GM18498 (cell line): Measurements from ENCODE around the gene CCDC92B.

ENCODE experiments used
- ATAC-seq: cut with Tn5 transposase; IDR thresholded peaks from one replicate; pipeline ENCODE4 v1.9.1; 2021; ENCODE audit warnings: mild to moderate bottlenecking, moderate library complexity; ENCODE audit not compliant: unreplicated experiment

Gene CCDC92B

DNA sequence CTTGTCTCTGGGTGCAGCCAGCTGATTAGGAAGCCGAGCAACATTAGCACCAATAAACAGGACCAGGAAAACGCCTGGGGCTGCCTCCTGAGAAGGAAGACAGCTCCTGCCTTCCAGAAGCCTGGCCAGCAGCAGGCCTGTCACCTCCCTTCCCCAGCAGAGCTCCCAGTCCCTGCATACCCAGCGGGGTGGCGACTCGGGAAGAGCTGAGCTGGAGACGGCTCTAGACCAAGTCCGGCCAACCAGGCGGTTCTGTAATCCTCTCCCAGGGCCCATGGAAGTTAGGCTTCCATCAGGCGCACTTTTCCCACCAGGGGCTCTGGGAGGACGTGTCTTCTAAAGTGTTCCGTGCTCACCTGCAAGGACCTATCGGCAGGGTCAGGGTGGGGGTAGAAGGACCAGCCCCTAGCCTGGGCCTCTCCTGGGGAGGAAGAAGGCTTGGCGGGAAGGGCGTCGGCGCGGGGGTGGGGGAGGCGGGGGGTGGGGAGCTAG, 25.9 kb downstream of the CCDC92B start:
- ATAC-seq, result no peak

DNA sequence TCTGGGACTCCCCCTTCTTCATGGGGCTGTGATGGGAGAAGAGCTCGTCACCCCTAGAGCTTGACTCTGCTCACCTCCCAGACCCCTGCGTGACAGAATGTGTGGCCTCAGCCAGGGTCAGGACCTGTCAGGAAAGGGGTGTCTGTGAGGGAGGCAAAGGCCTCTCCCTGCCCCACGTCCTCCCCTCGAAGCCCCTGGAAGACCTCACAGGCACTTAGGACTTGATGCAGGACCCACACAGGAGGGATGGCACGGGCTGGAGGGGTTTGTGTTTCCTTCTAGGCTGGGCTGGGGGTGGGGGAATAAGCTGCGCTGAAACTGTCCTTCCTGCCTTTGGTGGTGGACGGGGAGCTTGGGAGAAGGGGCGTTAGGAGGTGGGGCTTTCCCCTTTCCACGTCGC, 26.8 kb downstream of the CCDC92B start:
- ATAC-seq, result no peak

DNA sequence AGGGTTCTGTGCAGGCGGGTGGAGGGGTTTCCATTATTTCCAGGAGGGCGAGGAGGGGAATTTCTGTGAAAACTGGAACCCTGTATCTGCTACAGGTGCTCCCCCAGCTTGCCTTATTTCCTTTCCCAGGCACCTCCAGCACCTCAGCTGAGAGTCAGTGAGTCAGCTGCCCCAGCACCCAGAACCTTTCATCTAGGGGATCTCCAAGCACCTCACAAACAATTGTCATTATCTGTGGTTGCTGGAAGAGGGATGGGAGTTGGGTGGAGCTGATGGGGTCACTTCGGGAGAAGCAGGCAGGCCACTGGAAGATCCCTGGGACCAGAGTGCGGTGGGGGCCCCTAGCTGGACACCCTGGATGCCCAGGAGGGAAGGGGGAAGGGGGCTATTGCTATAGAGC, 27.8 kb downstream of the CCDC92B start:
- no peak for ATAC-seq

DNA sequence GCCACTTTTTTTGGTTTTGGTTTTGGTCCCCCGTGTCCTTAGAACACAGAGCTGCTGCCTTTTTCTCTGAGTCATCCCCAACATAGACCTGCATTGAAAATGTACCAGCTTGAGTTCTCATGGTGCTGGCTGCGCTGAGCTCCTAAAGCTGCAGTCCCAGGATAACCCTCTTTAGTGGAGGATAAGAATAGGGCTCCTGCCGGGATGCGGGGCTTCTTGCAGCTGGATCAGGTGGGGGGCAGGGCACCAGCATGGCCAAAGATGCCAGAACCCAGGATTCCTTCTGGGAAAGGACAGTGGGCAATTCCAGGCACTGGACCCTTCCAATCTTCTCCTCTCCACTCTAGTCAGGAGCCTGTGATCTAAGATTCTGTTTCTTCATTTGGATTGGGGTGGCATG, 29.6 kb downstream of the CCDC92B start:
- ATAC-seq, result no peak

DNA sequence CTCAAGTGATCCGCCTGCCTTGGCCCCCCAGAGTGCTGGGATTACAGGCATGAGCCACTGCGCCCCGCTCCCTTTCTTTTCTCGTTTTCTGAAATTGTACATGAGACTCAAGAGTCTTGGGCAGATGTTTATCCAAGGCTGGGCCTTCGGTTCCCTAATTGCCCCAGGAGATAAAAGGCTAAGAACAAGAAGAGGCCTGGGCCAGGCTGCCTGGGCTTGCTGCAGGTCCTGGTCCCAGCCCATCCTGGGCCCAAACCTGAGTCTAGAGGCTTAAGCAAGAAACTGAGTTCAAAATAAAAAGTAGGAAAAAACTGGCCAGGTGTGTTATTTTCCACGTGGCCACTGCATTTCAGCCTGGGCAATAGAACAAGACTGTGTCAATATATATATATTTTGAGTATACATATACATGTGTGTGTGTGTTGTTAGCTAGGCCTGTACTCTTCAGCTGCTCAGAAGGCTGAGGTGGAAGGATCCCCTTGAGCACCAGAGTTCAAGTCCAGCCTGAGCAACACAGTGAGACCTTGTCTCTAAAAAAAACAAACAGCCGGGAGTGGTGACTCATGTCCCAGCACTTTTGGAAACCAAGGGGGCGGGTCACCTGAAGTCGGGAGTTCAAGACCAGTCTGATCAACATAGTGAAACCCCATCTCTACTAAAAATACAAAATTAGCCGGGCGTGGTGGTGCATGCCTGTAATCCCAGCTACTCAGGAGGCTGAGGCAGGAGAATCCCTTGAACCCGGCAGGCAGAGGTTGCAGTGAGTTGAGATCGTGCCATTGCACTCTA, 31.1 kb downstream of the CCDC92B start:
- ATAC-seq, result no peak

DNA sequence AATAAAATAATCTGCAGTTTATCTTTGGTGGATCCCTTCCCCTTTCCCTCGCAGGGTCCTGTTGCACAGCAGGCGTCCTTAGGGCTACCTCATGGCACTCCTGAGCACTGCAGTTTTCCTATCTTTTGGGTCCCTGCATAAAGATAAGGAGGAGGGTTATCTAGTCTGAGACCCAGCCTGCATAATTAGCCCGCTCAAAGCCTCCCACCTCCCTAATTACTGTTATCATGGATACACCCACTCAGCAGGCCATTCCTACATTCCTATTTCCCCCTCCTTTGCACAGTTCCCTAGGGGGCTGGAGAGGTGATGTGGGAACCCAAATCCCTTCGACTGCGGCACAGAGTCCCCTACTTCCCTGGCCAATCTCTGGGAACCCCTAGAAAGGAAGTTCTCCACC, 32.8 kb downstream of the CCDC92B start:
- ATAC-seq, result no peak

DNA sequence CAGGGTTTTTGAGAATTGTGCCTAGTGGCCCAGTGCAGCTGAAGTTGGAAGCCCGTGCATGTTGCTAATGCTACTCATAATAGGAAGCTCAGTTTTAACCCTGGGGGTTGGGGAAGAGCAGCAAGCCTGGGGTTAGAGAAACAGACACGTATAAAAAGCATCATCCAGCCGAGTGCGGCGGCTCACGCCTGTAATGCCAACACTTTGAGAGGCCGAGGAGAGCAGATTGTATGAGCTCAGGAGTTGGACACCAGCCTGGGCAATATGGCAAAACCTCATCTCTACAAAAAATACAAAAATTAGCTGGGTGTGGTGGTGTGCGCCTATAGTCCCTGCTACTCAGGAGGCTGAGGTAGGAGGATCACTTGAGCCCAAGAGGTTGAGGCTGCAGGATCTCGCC, 35.6 kb downstream of the CCDC92B start:
- ATAC-seq, result no peak

DNA sequence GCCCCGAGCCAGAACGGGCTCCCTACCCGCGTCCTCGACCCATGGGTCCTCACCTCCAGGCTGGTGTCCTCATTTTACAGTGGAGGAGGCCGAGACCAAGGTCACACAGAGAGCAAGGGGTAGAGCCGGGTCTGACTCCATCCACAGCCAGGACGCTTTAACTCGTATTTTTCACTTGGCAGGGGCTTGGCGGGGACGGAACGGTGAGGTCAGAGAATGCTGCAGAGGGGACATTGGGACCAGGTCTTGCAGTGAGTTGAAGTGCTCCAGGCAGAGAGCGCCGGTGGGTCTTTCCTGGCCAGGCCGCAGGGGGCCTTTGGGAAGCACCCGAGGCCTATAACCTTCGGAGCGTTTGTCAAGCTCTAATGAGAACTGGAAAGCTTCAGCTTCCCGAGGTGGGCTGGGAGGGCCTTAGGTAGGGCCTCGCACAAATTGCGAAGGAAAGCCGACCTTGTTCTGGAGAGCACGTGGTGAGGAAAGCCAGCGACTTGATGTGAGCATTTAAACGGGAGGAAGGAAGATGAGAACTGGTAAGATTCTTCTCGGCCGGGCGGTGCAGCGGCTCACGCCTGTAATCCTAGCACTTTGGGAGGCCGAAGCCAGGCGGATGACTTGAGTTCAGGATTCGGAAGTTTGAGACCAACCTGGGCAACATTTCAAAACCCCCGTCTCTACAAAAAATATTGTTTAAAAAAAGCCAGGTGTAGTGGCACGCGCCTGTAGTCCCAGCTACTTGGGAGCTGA, 37.0 kb downstream of the CCDC92B start:
- ATAC-seq, result no peak

DNA sequence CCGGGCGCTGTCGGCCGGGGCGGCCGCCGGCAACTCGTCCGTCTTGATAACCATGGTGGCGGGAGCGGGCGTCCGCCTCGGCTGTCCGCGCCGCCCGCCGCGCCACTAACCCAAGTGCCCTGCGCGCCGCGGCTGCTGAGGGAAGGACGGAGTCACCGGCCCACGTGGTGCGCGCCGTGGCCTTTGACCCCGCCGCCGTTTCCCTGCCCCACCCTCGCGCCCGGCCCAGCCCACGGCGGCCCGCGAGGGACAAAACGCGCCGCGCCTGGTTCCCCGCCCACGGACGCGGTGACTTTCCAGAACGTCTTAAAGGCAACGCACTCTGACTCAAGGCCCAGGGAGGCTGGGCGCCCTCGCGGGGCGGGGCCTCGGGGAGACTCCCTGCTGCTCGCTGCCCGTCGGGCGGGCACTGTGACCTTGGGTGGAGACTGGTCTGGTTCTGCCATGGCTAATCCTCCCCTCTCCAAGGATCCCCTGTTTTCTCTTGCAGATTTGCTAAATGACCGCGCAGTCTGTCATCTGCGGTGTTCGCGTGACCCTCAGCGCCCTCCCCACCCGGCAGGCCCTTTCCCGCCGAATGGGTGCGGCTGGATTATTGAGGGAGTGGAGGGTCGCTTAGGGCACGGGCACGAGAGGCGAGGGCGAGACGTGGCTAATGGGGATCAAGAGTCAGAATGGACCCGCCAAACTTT, 37.7 kb downstream of the CCDC92B start, which contains the start of gene CLUH:
Gene CLUH, minus strand, starts transcription at position 157 of the 692 bp plus-strand sequence. Its CDS starts 103 bp downstream, at position 54.
- peak; percentile 73 for ATAC-seq

DNA sequence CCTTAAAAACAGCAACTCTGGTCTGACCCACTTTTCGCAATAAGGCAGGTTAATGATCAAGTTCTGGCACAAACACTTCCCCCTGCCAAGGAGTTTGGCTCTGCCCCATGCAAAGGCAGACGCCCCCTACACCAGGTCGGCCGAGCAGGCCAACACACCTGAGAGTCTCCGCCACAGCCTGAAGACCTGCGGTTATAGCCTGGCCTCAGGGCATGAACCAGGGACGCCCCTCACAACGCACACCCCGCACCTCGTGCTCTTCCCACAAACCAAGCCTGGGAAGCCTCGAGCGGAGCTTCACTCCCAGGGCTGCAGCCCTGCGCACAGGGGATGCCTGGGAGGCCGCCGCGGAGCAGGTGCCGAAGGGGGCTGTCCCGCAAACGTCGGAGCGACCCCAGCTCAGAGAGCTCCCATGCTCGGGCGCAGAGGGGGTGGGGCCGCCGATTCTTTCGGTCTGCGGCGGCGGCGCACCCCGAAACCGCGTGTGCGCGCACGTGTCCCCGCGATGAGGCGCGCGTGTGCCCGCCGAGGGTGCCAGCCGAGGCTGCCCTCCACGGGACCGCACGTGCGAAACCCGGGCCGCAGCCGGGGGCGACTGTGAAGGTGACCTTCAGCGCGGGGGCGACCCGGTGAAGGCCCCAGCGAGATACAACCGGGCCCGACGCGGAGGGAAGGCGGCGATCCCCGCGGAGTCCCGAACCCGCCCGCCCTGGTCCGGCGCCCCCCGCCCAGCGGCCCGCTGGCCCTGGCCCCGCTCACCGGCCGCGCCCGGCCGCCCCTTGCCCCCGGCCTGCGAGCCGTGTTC, 38.4 kb downstream of the CCDC92B start:
- ATAC-seq, result peak; percentile 34

DNA sequence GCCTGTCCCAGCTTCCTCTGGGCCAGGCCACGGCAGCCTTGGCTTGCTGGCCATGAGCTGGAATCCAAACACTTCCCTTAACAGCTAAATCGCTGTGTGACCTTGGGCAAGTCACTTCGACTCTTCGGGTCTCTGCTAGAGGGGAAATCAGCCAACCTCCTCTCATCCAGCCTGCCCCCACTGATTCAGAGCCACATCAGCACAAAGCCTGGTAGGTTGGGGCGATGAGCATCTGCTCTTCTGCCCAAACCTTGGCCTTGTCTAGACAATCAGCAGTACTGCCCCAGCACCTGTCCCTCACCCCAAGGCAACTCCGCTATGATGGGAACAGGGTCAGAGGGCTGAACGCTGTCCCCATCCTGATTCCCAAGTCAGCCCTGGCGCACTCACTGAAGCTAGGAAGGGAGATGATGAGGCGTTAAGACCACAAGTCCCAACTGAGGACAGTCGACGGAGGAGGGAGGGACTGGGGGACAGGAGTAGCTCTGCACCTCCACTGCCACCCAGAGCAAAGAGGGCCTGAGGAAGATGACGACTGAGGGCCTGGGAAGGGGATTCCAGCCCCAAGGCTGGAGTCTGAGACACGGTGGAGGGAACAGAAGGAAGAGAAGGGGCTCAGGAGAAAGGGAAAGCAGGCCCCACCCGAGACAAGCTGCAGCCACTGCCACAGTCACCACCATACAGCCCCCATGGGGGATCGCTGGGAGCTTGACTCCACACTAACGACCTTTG, 39.2 kb downstream of the CCDC92B start:
- no peak for ATAC-seq

DNA sequence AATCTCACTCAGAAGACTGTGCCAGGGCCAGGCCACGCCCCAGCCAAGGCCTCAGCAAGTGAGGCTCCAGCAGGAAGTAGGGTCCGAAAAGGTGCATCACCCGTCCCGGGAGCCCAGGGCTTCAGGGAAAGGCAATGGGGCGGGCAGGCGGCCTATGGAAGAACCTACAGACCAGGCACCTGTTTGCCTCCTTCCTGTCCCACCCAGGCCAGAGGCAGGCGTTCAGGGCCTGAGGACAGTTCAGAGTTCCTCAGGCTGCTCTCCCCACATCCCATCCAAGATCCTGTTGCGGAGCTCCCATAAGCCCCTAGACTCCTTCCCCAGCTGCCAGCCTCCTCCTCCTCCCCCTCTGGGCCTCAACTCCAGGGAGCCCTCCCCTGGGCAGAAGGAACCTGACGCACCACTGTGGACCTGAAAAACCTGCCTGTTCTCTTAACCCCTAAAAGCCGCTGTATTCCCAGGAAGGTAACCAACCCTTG, 40.2 kb downstream of the CCDC92B start:
- ATAC-seq, result no peak

DNA sequence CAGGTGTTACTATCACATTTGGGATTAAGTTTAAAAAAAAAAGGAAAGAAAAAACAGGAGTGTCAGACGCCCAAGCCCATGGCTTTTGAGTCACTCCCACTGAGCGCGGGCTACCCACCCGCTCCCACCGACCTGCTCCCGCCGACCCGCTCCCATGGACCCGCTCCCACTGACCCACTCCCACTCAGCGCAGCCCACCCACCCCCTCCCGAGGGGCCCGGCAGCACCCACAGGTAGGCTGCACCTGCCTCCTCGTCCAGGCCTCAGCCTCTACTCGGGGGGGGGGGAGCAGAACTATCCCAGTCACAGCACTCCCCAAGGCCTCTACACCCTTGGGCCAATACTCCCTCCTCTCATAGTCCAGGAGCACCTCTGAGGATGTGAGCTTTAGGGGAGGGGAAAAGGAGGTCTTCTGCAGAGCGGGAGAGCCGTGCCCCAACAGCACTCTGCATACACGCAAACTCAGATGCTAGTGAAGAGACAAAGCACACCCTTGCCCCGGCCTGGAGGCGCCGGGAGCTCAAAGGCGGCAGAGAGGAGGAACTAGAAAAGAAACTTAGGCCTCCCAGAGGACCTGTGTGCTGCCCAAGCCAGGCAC, 40.8 kb downstream of the CCDC92B start:
- ATAC-seq, result no peak

DNA sequence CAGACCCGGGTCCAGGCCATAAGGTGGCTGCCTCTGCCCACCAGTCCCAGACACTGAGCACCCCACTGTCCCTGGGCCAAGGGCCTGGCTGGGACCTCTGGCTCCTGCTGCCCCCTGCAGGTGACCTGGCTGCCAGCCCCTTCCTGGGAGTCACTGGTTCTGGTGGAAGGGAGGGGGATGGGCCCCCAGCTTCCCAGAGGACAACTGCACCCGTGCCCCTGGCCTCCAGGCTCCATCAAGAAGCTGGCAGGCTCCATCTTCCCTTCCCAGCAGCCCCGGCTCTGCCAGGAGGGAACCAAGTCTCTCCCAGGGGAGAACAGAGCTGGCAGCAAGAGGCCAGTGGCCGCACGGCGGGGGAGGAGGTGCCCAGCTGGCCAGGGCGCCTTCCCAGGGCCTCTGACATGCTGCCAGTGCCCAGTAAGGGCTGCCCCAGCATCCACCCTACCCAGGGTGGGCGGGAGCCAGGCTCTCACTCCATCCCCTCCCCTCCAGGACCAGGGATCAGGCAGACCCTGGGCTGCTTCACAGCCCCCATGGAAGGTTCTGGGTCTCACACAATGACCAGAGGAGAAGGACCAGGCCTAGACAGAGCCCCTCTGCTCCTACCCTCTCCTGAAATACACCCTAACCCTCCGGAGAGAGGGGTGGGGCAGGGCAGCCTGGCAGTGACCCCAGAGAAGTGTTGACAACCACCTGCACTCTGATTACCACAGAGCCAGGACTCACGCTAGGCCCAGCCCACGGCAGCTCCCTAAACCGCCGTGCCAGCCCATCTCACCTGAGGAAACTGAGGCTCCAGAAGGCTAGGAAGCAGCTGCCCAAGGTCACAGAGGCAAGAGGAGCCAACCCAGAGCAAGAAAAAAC, 41.5 kb downstream of the CCDC92B start:
- no peak for ATAC-seq

DNA sequence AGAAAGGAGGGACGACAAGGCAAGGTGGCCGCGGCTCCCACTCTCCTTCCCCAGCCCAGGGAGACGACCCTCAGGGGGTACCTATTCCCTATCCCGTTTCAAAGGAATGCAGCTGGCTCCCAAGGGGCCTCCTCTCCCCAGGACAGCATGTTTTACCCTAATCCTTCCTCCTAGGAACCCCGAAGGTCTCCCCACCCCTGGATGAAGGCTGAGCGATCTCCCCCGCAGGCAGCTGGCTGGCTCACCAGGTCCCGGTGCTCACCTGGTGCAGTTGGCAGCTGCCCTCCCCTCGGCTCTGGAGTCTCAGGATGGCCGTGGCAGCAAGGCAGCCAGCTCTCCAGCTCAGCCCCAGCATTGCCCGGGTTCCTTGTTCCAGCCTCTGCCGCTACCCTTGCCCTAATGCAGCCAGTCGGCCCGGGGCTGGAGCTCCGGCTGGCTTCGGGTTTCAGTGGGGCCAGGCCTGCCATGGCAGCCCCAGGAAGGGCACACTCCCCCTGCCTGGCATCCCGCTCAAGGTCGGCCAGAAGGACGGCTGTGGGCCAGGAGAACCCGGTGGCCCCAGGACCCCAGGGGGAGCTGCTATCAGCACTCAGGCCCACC, 42.4 kb downstream of the CCDC92B start:
- no peak for ATAC-seq

DNA sequence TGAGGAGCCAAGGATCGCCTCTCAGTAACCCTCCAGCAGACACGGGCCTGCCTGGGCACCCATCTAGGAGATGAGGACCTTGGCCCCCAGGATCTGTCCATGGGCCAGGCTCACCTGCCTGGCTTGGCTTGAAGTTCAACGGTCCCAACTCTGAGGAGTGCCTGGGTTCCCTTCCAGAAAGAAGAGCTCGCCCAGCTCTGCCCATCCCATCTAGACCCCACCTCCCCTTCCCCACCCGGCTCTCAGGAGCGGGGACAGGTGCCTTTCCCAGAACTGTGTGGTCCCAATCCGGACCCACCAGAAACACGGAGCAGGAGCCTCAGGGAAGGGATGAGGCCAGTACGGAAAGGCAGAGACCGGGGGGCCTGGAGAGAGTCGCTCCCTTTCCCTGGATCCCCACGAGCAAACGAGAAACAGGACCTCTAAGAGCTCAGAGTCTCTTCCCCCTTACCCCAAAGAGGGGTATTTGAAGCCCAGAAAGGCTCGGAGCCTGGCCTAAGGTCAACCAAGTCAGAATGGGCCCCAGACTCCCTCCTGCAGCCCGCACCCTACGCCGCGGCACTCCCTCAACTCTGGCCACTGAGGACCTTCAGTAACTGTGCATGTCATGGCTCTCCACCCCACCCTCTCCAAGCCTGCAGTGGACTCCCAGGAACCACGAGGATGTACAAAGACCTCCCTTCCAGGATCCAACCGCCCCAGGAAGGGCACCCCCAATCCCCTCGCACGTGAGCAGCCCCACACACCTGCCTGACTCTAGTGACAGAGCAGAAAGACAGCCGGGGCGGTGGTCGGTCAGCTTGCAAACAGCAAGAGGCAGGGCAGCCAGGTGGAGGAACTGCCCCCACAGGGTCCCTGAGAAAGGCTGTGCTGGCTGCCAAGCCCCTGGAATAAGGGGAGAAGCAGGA, 43.3 kb downstream of the CCDC92B start:
- ATAC-seq, result no peak

DNA sequence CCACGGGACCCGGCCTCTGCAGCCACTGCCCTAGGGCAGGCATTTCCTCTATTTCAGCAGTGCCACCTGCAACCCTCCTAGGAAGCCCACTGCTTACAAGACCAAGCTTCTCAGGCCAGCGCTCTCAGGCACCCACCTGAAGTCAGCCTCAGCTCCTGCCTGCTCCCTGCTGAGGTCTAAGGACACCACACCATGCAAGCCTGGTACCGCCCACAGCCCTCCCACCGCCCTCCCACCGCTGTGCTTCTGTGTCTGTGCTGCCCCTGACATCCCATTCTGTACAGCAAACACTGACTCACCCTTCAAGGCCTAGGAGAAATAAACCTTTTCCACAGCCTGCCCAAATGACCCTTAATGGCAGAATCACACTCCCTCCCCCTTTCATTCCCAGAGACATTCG, 44.2 kb downstream of the CCDC92B start:
- no peak for ATAC-seq
